Measurements from ENCODE around the gene KMO. TPM values are rescaled to one million over a fixed set of nuclear protein-coding genes. Genes with fewer than 3 reads are reported as not detected.

The KMO gene
- total and polyA plus RNA-seq, 5 donors from 2014 or later = 0.03 to 2.2 TPM; not detected in 3

DNA sequence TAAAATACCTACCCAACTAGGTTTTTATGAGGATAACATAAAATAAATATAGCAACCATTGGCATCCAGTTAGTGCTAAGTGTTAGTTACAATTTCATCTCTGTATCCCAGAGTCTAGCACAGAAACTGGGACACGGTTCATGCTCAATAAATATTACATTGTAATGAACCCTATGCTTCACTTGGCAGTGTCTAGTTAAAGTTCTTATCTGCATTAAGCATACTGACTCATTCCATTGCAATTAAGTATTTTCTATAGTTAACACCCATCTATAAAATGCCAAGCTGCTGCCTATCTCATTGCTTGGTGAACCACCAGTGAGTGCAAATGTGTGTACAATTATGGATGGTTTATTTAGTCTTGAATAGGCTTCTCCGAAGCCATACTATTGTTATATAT, 92.8 kb downstream of the KMO start:
- peak overlapping the region in 1 of 3 donors; percentile 21 for H3K27ac Mint-ChIP-seq
- peaks cover 9% of the 10 kb centered on the region for H3K4me1 ChIP-seq (ENCODE audit: control insufficient read depth, insufficient read depth, low read length, poor library complexity, severe bottlenecking)
- no peaks in the 10 kb centered on the region for H3K9me3 ChIP-seq (ENCODE audit: control insufficient read depth in 2 of 2, low read length in 2 of 2)
- no peaks in the 10 kb centered on the region for H3K36me3 Mint-ChIP-seq
- H3K36me3 ChIP-seq (ENCODE audit: control insufficient read depth, insufficient read depth, low read length) = no peaks in the 10 kb centered on the region
- peaks cover 10 to 15% (median 13%) of the 10 kb centered on the region in 4 donors for H3K4me1 Mint-ChIP-seq
- no peaks in the 10 kb centered on the region for H3K27me3 Mint-ChIP-seq
- no peak for ATAC-seq (ENCODE audit: low read depth in 2 of 2)
- H3K27ac ChIP-seq (ENCODE audit: insufficient read depth, low read length, poor library complexity, severe bottlenecking) = no peak overlapping the region
- H3K4me3 ChIP-seq (ENCODE audit: low read depth, low read length) = no peak overlapping the region
- no peak overlapping the region for H3K4me3 Mint-ChIP-seq
- H3K9me3 Mint-ChIP-seq = no peaks in the 10 kb centered on the region
- no peaks in the 10 kb centered on the region for H3K27me3 ChIP-seq (ENCODE audit: control insufficient read depth, insufficient read depth, low read length)
- no peak for DNase-seq

DNA sequence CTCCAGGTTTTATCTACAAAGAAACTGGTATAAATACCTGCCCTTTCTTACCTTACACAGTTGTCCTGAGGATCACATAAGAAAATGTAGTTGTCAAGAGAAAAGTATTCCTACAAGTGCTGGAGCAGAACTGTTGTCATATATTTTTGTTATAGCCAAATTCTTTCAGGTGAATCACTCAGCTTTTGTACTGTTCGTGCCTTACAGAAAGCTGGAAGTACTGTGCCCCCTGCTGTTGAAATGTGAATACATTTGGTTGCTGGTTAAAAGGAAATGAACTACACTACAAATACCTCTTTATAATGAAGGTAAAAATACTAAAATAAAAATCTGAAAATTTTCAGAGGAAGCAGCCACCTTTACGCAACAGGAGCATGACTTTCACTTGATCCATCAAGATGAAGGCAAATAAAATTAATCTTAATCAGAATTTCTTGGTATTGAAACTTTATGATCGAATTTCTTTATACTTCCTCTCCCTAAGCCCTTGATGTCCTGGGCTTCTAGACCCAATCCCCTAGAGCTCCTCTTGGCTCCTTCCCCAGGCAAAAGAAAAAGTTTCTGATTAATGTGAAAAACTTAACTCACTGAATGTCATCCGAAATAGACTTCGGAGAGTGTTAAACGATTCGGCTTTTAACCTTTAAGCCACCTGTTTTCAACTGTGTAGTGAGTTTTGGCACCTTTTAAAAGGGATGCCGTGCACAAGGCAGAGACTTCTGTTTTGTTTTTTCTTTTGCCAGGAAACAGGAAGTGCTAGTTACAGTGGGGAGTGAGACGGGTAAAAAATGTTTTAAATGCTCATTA, 95.5 kb downstream of the KMO start:
- Mint-ChIP-seq H3K4me3 (peak overlapping the region in 2 of 4 donors; percentile 75 to 79), H3K27me3 (no peaks in the 10 kb centered on the region), H3K36me3 (no peaks in the 10 kb centered on the region), H3K9me3 (no peaks in the 10 kb centered on the region), H3K27ac (peak overlapping the region; percentile 87 to 88 (median 87)), H3K4me1 (peaks cover 10 to 19% (median 13%) of the 10 kb centered on the region in 4 donors)
- H3K36me3 ChIP-seq (ENCODE audit: control insufficient read depth, insufficient read depth, low read length) = no peaks in the 10 kb centered on the region
- DNase-seq (peak; percentile 17 to 84 (median 68)), ATAC-seq (ENCODE audit: low read depth in 2 of 2) (peak; percentile 71 to 89)
- peak overlapping the region; percentile 66 for H3K4me3 ChIP-seq (ENCODE audit: low read depth, low read length)
- peak overlapping the region; percentile 62 for H3K27ac ChIP-seq (ENCODE audit: insufficient read depth, low read length, poor library complexity, severe bottlenecking)
- peaks cover 9% of the 10 kb centered on the region for H3K4me1 ChIP-seq (ENCODE audit: control insufficient read depth, insufficient read depth, low read length, poor library complexity, severe bottlenecking)
- H3K9me3 ChIP-seq (ENCODE audit: control insufficient read depth in 2 of 2, low read length in 2 of 2) = no peaks in the 10 kb centered on the region
- H3K27me3 ChIP-seq (ENCODE audit: control insufficient read depth, insufficient read depth, low read length) = no peaks in the 10 kb centered on the region

DNA sequence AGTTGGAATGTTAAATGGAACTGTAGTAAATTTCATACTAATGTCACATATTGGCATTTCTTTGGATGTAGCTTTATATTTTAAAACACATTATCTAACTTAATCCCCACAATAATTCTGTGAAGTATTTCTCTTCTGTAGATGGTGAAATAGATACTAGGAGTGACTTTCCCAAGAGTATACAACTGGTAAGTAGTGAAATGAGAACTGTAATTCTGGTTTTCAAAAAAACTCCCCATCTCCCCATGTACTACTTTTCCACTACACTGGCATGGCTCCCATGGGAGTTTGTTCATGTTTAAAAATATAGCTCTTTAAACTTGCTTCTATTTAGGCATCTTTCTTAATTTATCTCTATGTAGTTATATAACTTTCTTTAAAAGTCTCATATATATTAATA, 97.8 kb downstream of the KMO start:
- H3K4me1 Mint-ChIP-seq = peaks cover 10 to 22% (median 18%) of the 10 kb centered on the region in 4 donors
- H3K9me3 ChIP-seq (ENCODE audit: control insufficient read depth in 2 of 2, low read length in 2 of 2) = no peaks in the 10 kb centered on the region
- H3K27ac Mint-ChIP-seq = no peak overlapping the region
- H3K27me3 ChIP-seq (ENCODE audit: control insufficient read depth, insufficient read depth, low read length) = no peaks in the 10 kb centered on the region
- DNase-seq (no peak), ATAC-seq (ENCODE audit: low read depth in 2 of 2) (no peak)
- H3K27ac ChIP-seq (ENCODE audit: insufficient read depth, low read length, poor library complexity, severe bottlenecking) = no peak overlapping the region
- H3K4me3 ChIP-seq (ENCODE audit: low read depth, low read length) = no peak overlapping the region
- H3K36me3 ChIP-seq (ENCODE audit: control insufficient read depth, insufficient read depth, low read length) = peaks cover 5% of the 10 kb centered on the region
- H3K27me3 Mint-ChIP-seq = no peaks in the 10 kb centered on the region
- H3K36me3 Mint-ChIP-seq = peaks cover 2% of the 10 kb centered on the region
- no peak overlapping the region for H3K4me3 Mint-ChIP-seq
- H3K4me1 ChIP-seq (ENCODE audit: control insufficient read depth, insufficient read depth, low read length, poor library complexity, severe bottlenecking) = peaks cover 9% of the 10 kb centered on the region
- H3K9me3 Mint-ChIP-seq = no peaks in the 10 kb centered on the region

DNA sequence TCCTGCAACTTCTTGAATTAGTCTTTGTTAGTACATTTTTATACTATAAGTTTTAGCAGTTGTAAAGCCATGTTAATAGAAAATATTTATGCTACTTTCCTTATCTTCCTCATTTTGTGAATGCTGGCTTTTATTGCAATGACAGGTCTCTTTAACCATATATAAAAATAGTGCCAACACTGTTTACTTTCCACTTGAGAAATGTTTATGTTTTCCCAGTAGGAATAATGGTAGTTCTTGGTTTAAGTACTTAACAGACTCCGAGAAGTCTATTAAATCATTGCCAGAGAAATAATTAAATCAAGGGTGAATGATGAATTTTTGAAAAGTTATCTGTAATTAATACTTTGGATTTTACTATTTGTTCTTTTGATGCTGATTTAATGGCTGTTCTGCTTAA, 98.3 kb downstream of the KMO start:
- ATAC-seq (ENCODE audit: low read depth in 2 of 2) = no peak
- peaks cover 9% of the 10 kb centered on the region for H3K4me1 ChIP-seq (ENCODE audit: control insufficient read depth, insufficient read depth, low read length, poor library complexity, severe bottlenecking)
- H3K36me3 ChIP-seq (ENCODE audit: control insufficient read depth, insufficient read depth, low read length) = peaks cover 5% of the 10 kb centered on the region
- no peaks in the 10 kb centered on the region for H3K27me3 ChIP-seq (ENCODE audit: control insufficient read depth, insufficient read depth, low read length)
- Mint-ChIP-seq H3K27me3 (no peaks in the 10 kb centered on the region), H3K27ac (no peak overlapping the region), H3K4me3 (no peak overlapping the region), H3K36me3 (peaks cover 5% of the 10 kb centered on the region), H3K4me1 (peaks cover 10 to 26% (median 20%) of the 10 kb centered on the region in 4 donors), H3K9me3 (no peaks in the 10 kb centered on the region)
- no peak for DNase-seq
- no peak overlapping the region for H3K4me3 ChIP-seq (ENCODE audit: low read depth, low read length)
- no peaks in the 10 kb centered on the region for H3K9me3 ChIP-seq (ENCODE audit: control insufficient read depth in 2 of 2, low read length in 2 of 2)
- no peak overlapping the region for H3K27ac ChIP-seq (ENCODE audit: insufficient read depth, low read length, poor library complexity, severe bottlenecking)

DNA sequence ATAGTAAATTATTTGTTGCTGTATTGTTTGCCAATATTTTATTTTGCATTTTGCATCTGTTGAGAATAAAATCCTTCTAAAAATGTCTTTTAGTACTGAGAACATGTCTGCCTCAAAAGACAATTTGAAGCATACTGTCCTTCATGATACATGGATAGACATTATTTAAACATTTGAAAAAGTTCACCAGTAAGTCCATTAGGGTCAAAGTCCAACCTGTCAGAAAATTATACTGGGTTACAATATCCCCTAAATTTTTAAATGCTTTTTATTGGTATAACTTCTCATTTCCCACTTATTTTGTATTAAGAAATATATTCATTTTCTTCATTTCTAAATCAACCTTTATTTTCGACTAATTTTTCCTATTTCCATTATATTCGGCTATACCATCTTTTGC, 98.7 kb downstream of the KMO start:
- H3K27me3 Mint-ChIP-seq = no peaks in the 10 kb centered on the region
- no peak overlapping the region for H3K27ac ChIP-seq (ENCODE audit: insufficient read depth, low read length, poor library complexity, severe bottlenecking)
- no peak for DNase-seq
- no peaks in the 10 kb centered on the region for H3K9me3 ChIP-seq (ENCODE audit: control insufficient read depth in 2 of 2, low read length in 2 of 2)
- no peak overlapping the region for H3K27ac Mint-ChIP-seq
- peaks cover 5% of the 10 kb centered on the region for H3K36me3 ChIP-seq (ENCODE audit: control insufficient read depth, insufficient read depth, low read length)
- no peak overlapping the region for H3K4me3 ChIP-seq (ENCODE audit: low read depth, low read length)
- ATAC-seq (ENCODE audit: low read depth in 2 of 2) = no peak
- H3K4me1 Mint-ChIP-seq = peaks cover 10 to 26% (median 20%) of the 10 kb centered on the region in 4 donors
- H3K4me1 ChIP-seq (ENCODE audit: control insufficient read depth, insufficient read depth, low read length, poor library complexity, severe bottlenecking) = peaks cover 9% of the 10 kb centered on the region
- no peak overlapping the region for H3K4me3 Mint-ChIP-seq
- no peaks in the 10 kb centered on the region for H3K9me3 Mint-ChIP-seq
- H3K27me3 ChIP-seq (ENCODE audit: control insufficient read depth, insufficient read depth, low read length) = no peaks in the 10 kb centered on the region
- H3K36me3 Mint-ChIP-seq = peaks cover 5% of the 10 kb centered on the region

DNA sequence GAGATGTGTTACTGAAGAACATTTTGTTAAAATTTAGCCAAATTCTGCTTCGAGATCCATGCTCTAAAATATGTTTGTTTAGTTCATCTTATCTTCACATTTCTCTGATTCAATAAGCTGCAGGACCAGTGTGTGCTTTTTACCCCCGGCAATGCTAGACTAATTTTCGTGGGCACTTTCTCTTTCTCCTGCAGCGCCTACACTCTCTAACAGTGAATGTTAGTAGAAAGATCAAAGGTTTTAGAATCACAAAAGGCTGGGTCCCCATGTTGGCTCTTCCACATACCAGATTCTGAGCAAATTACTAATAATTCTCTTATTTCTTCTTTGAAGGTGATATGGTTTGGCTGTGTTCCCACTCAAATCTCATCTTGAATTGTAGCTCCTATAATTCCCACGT, 99.5 kb downstream of the KMO start:
- Histone ChIP-seq H3K4me3 (ENCODE audit: low read depth, low read length) (no peak overlapping the region), H3K4me1 (ENCODE audit: control insufficient read depth, insufficient read depth, low read length, poor library complexity, severe bottlenecking) (peaks cover 9% of the 10 kb centered on the region), H3K27ac (ENCODE audit: insufficient read depth, low read length, poor library complexity, severe bottlenecking) (no peak overlapping the region), H3K36me3 (ENCODE audit: control insufficient read depth, insufficient read depth, low read length) (peaks cover 5% of the 10 kb centered on the region), H3K27me3 (ENCODE audit: control insufficient read depth, insufficient read depth, low read length) (no peaks in the 10 kb centered on the region), H3K9me3 (ENCODE audit: control insufficient read depth in 2 of 2, low read length in 2 of 2) (no peaks in the 10 kb centered on the region)
- DNase-seq = peak in 1 of 3 donors; percentile 7
- no peak overlapping the region for H3K4me3 Mint-ChIP-seq
- H3K36me3 Mint-ChIP-seq = peaks cover 5% of the 10 kb centered on the region
- H3K4me1 Mint-ChIP-seq = peaks cover 12 to 29% (median 23%) of the 10 kb centered on the region in 4 donors
- ATAC-seq (ENCODE audit: low read depth in 2 of 2) = peak in 1 of 2 donors; percentile 32
- peak overlapping the region in 1 of 3 donors; percentile 47 for H3K27ac Mint-ChIP-seq
- no peaks in the 10 kb centered on the region for H3K27me3 Mint-ChIP-seq
- no peaks in the 10 kb centered on the region for H3K9me3 Mint-ChIP-seq

DNA sequence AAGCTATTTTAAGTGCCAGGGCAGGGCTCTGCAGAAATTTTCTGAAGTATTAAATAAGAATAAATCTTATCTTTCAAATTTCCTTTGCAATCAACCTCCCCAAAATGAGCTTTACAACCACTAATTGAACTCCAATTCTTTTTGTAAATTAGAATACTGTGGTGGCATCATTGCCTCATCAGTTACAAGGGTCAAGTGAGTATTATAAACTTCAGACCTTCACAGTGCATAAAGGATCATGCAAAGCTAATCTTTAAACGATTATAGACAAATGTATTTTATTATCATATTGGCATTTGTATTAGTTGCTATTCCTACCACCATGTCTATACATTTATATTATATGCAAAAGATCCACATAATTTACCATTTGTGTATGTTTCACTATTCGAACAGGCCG, 100.8 kb downstream of the KMO start:
- DNase-seq (no peak), ATAC-seq (ENCODE audit: low read depth in 2 of 2) (no peak)
- Histone ChIP-seq H3K27ac (ENCODE audit: insufficient read depth, low read length, poor library complexity, severe bottlenecking) (no peak overlapping the region), H3K27me3 (ENCODE audit: control insufficient read depth, insufficient read depth, low read length) (no peaks in the 10 kb centered on the region), H3K4me1 (ENCODE audit: control insufficient read depth, insufficient read depth, low read length, poor library complexity, severe bottlenecking) (peaks cover 11% of the 10 kb centered on the region), H3K36me3 (ENCODE audit: control insufficient read depth, insufficient read depth, low read length) (peaks cover 5% of the 10 kb centered on the region), H3K4me3 (ENCODE audit: low read depth, low read length) (no peak overlapping the region), H3K9me3 (ENCODE audit: control insufficient read depth in 2 of 2, low read length in 2 of 2) (no peaks in the 10 kb centered on the region)
- H3K27me3 Mint-ChIP-seq = no peaks in the 10 kb centered on the region
- peaks cover 5% of the 10 kb centered on the region for H3K36me3 Mint-ChIP-seq
- H3K4me3 Mint-ChIP-seq = no peak overlapping the region
- H3K9me3 Mint-ChIP-seq = no peaks in the 10 kb centered on the region
- no peak overlapping the region for H3K27ac Mint-ChIP-seq
- peaks cover 19 to 36% (median 25%) of the 10 kb centered on the region in 4 donors for H3K4me1 Mint-ChIP-seq

Measured in CD4-positive, CD25-positive, alpha-beta regulatory T cell (primary cell).